Gastrocnemius medialis (tissue), 4 donors: ENCODE measurements around the gene SLC35F1.

ENCODE experiments used
- POLR2A ChIP-seq, 2 donors: fragments of 450-650 bp; IDR thresholded peaks; one replicate each; pipeline ENCODE4 v1.6.1; 2017; ENCODE audit warnings: antibody characterized with exemption in 2 of 2, mild to moderate bottlenecking in 2 of 2, moderate library complexity in 2 of 2
- TF ChIP-seq, protein P1 (sequence below), 5 experiments: fragments of 450-650 bp in 3 of 5; fragments of 200-600 bp in 2 of 5; sonication (generic) in 2 of 5; IDR thresholded peaks in 4 of 5; conservative IDR thresholded peaks in 1 of 5; 1 replicate in 4 of 5; 2 replicates in 1 of 5; pipeline ENCODE4 v1.5.1; 2016 to 2019; ENCODE audit warnings: antibody characterized with exemption in 5 of 5, mild to moderate bottlenecking in 3 of 5, moderate library complexity in 3 of 5

DNA sequence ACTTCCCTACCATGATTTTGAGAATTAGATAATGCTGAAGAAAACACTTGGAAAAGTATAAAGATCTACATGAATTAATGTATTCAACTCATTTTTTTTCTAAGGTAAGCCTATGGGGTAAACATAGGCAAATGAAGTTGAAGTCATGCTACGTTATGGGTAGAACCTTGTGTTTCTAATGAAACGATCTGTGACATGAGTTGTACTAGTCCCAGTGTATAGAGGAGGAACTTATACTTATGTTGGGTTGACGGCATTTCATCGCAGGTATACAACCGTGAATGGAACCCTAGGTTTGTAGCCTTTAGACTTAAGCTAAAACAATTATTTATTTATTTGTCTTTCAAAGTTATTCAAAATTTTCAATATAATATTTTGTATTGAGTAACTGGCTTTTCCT, 2.6 kb downstream of the SLC35F1 start:
- TF ChIP-seq, protein P1, sequence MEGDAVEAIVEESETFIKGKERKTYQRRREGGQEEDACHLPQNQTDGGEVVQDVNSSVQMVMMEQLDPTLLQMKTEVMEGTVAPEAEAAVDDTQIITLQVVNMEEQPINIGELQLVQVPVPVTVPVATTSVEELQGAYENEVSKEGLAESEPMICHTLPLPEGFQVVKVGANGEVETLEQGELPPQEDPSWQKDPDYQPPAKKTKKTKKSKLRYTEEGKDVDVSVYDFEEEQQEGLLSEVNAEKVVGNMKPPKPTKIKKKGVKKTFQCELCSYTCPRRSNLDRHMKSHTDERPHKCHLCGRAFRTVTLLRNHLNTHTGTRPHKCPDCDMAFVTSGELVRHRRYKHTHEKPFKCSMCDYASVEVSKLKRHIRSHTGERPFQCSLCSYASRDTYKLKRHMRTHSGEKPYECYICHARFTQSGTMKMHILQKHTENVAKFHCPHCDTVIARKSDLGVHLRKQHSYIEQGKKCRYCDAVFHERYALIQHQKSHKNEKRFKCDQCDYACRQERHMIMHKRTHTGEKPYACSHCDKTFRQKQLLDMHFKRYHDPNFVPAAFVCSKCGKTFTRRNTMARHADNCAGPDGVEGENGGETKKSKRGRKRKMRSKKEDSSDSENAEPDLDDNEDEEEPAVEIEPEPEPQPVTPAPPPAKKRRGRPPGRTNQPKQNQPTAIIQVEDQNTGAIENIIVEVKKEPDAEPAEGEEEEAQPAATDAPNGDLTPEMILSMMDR (IDR thresholded peaks at IDR 0.05 in 4 of 5, conservative IDR thresholded peaks at IDR 0.05 in 1 of 5), result no peak
- no peak for TF ChIP-seq POLR2A (IDR thresholded peaks at IDR 0.05)
